HepG2 (cell line): ENCODE data around the gene ORMDL2. TPM values are rescaled to one million over a fixed set of nuclear protein-coding genes. Genes with fewer than 3 reads are reported as not detected.

Source experiments
- BORCS8-MEF2B ChIP-seq: sonication (generic); formaldehyde crosslinking; IDR thresholded peaks from 2 replicates; pipeline ENCODE4 v1.8.0; 2022; ENCODE audit warnings: mild to moderate bottlenecking, missing genetic modification reagents
- JUND ChIP-seq: sonication (generic); formaldehyde crosslinking; IDR thresholded peaks from 2 replicates; pipeline ENCODE4 v1.8.0; 2022; ENCODE audit warnings: mild to moderate bottlenecking, missing genetic modification reagents
- MBD4 ChIP-seq: IDR thresholded peaks from 2 replicates; pipeline ENCODE4 v1.6.1; 2012; ENCODE audit warnings: low read length, inconsistent platforms, borderline replicate concordance
- SNAPC2 ChIP-seq: sonication (generic); formaldehyde crosslinking; IDR thresholded peaks from 2 replicates; pipeline ENCODE4 v1.8.1; 2022; ENCODE audit warnings: mild to moderate bottlenecking, missing genetic modification reagents
- SP1 ChIP-seq, 2 experiments: fragments of 450-650 bp in 1 of 2; sonication (generic) in 1 of 2; formaldehyde crosslinking in 1 of 2; IDR thresholded peaks; 2 replicates each; pipeline versions ENCODE4 v1.4.0 to v1.6.1; 2016 to 2020; ENCODE audit warnings: missing genetic modification reagents in 1 of 2
- STAG1 ChIP-seq: sonication (generic); formaldehyde crosslinking; IDR thresholded peaks from 2 replicates; pipeline ENCODE4 v1.4.0; 2020; ENCODE audit warnings: missing genetic modification reagents
- TP53 ChIP-seq: sonication (generic); formaldehyde crosslinking; conservative IDR thresholded peaks from 2 replicates; pipeline ENCODE4 v1.4.0; 2020; ENCODE audit warnings: missing genetic modification reagents
- ZBTB42 ChIP-seq: sonication (generic); formaldehyde crosslinking; IDR thresholded peaks from 2 replicates; pipeline ENCODE4 v1.5.0; 2020; ENCODE audit warnings: mild to moderate bottlenecking, missing genetic modification reagents
- ZNF3 ChIP-seq: IDR thresholded peaks from 2 replicates; pipeline ENCODE4 v1.7.0; 2017; ENCODE audit warnings: inconsistent platforms
- ZNF333 ChIP-seq: sonication (generic); formaldehyde crosslinking; IDR thresholded peaks from 2 replicates; pipeline ENCODE4 v1.4.0; 2020; ENCODE audit warnings: mild to moderate bottlenecking, missing genetic modification reagents, borderline replicate concordance
- ZNF468 ChIP-seq: sonication (generic); formaldehyde crosslinking; IDR thresholded peaks from 2 replicates; pipeline ENCODE4 v1.8.0; 2022; ENCODE audit warnings: mild to moderate bottlenecking, moderate library complexity, missing genetic modification reagents
- ZNF550 ChIP-seq: sonication (generic); formaldehyde crosslinking; IDR thresholded peaks from 2 replicates; pipeline ENCODE4 v1.4.0; 2020; ENCODE audit warnings: mild to moderate bottlenecking, missing genetic modification reagents, borderline replicate concordance
- ZNF720 ChIP-seq: sonication (generic); formaldehyde crosslinking; IDR thresholded peaks from 2 replicates; pipeline ENCODE4 v1.4.0; 2020; ENCODE audit warnings: missing genetic modification reagents
- ZNF777 ChIP-seq: sonication (generic); formaldehyde crosslinking; IDR thresholded peaks from 2 replicates; pipeline ENCODE4 v1.4.0; 2020; ENCODE audit warnings: missing genetic modification reagents
- ZNF788 ChIP-seq: sonication (generic); formaldehyde crosslinking; IDR thresholded peaks from 2 replicates; pipeline ENCODE4 v1.5.0; 2020; ENCODE audit warnings: mild to moderate bottlenecking, missing genetic modification reagents, borderline replicate concordance
- polyA plus RNA-seq, 8 experiments: library from polyadenylated mRNA; depleted of rRNA in 3 of 8; stranded (reverse) in 7 of 8; unstranded in 1 of 8; fragments of >200 nt; fragmentation: Illumina TruSeq in 4 of 8; extraction: Trizol in 4 of 8; gene quantifications; 2 replicates each; pipeline versions ENCODE4 v1.2.1 to v1.2.3, GENCODE V29; 2011 to 2016; ENCODE audit warnings: low read depth in 4 of 8, missing spikeins in 1 of 8, mixed read lengths in 1 of 8; ENCODE audit not compliant: insufficient read depth in 1 of 8
- total RNA-seq, 5 experiments: library from RNA; depleted of rRNA; stranded (reverse); fragments of >200 nt; fragmentation: Illumina TruSeq; extraction: Trizol; gene quantifications; 2 replicates each; pipeline ENCODE4 v1.2.3, GENCODE V29; 2016; ENCODE audit warnings: low read depth in 1 of 5
- TF ChIP-seq, protein P1 (sequence below): sonication (generic); formaldehyde crosslinking; conservative IDR thresholded peaks from 2 replicates; pipeline ENCODE4 v1.4.0; 2020; ENCODE audit warnings: missing genetic modification reagents
- TF ChIP-seq, protein P2 (sequence below): sonication (generic); formaldehyde crosslinking; IDR thresholded peaks from 2 replicates; pipeline ENCODE4 v1.4.0; 2020; ENCODE audit warnings: missing genetic modification reagents
- TF ChIP-seq, protein P3 (sequence below): sonication (generic); formaldehyde crosslinking; IDR thresholded peaks from 2 replicates; pipeline ENCODE4 v1.4.0; 2020; ENCODE audit warnings: missing genetic modification reagents
- TF ChIP-seq, protein P4 (sequence below): sonication (generic); formaldehyde crosslinking; IDR thresholded peaks from 2 replicates; pipeline ENCODE4 v1.8.1; 2023; ENCODE audit warnings: mild to moderate bottlenecking, inconsistent platforms, moderate library complexity, missing genetic modification reagents, borderline replicate concordance

The ORMDL2 gene
- total and polyA plus RNA-seq, 2 of the 13 experiments (the other 11 are each of a cell fraction or from before 2014, with no cell fraction given), result 24.0 to 28.6 TPM

DNA sequence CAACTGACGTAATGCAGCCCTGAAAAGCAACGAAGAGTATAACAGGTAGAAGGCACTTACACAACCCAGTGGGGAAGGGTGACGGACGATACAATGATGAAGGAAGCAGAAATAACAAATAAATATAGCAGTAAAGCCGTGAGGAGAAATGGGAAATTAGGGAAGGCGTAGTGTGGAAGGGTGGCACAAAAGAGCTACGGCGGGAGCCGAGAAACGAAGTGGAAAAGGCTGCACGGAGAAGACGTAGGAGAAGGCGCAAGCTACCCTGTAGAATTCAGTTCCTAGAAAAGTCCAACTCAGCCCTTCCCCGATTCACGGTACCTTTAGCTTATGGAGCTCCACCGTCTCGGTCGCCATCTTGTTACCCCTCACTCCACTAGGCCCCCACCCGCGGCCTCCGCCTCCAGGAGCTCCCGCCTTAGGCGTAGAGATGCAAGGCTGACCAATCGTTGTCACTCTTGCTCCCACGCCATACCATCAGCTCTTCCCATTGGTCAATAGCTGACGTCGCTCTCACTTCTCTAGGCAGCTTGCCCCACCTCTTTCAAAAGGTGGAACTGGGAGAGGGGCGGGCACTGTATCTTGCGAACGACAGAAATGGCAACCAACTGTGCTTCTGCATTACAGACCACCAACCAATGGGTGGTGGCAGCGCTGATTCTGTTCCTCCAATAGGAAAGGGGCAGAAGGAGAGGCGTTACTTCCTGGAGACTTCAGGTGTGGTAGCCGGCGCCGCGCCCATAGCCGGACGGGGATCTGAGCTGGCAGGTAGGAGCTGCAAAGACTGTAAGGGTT lies at the start of gene ORMDL2, which contains the start of gene SARNP (continued):
- TF ChIP-seq, protein P1, sequence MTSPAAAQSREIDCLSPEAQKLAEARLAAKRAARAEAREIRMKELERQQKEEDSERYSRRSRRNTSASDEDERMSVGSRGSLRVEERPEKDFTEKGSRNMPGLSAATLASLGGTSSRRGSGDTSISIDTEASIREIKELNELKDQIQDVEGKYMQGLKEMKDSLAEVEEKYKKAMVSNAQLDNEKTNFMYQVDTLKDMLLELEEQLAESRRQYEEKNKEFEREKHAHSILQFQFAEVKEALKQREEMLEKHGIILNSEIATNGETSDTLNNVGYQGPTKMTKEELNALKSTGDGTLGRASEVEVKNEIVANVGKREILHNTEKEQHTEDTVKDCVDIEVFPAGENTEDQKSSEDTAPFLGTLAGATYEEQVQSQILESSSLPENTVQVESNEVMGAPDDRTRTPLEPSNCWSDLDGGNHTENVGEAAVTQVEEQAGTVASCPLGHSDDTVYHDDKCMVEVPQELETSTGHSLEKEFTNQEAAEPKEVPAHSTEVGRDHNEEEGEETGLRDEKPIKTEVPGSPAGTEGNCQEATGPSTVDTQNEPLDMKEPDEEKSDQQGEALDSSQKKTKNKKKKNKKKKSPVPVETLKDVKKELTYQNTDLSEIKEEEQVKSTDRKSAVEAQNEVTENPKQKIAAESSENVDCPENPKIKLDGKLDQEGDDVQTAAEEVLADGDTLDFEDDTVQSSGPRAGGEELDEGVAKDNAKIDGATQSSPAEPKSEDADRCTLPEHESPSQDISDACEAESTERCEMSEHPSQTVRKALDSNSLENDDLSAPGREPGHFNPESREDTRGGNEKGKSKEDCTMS (CRISPR knock-in tag), result no peak
- TF ChIP-seq ZNF788 (CRISPR knock-in tag) (peak; percentile 51; the same call in 1 of the 2 replicates), ZNF720 (CRISPR knock-in tag) (no peak), ZBTB42 (CRISPR knock-in tag) (no peak), STAG1 (CRISPR knock-in tag) (no peak), JUND (CRISPR knock-in tag) (0 out of 2 replicates have a peak, but pooled peaks have one; percentile 25), ZNF777 (CRISPR knock-in tag) (no peak), MBD4 (no peak), ZNF333 (no peak), ZNF468 (CRISPR knock-in tag) (no peak), ZNF550 (CRISPR knock-in tag) (no peak), SP1 (IDR thresholded peaks at IDR 0.05) (no peak), SP1 (CRISPR knock-in tag; IDR thresholded peaks at IDR 0.05) (peak; percentile 76), ZNF3 (CRISPR knock-in tag) (no peak), TP53 (CRISPR knock-in tag) (no peak), SNAPC2 (CRISPR knock-in tag) (no peak), BORCS8-MEF2B (CRISPR knock-in tag) (peak; percentile 53; the same call in 1 of the 2 replicates)
- TF ChIP-seq, protein P2, sequence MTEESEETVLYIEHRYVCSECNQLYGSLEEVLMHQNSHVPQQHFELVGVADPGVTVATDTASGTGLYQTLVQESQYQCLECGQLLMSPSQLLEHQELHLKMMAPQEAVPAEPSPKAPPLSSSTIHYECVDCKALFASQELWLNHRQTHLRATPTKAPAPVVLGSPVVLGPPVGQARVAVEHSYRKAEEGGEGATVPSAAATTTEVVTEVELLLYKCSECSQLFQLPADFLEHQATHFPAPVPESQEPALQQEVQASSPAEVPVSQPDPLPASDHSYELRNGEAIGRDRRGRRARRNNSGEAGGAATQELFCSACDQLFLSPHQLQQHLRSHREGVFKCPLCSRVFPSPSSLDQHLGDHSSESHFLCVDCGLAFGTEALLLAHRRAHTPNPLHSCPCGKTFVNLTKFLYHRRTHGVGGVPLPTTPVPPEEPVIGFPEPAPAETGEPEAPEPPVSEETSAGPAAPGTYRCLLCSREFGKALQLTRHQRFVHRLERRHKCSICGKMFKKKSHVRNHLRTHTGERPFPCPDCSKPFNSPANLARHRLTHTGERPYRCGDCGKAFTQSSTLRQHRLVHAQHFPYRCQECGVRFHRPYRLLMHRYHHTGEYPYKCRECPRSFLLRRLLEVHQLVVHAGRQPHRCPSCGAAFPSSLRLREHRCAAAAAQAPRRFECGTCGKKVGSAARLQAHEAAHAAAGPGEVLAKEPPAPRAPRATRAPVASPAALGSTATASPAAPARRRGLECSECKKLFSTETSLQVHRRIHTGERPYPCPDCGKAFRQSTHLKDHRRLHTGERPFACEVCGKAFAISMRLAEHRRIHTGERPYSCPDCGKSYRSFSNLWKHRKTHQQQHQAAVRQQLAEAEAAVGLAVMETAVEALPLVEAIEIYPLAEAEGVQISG (CRISPR knock-in tag), result peak; percentile 63; the same call in 1 of the 2 replicates
- TF ChIP-seq, protein P3, sequence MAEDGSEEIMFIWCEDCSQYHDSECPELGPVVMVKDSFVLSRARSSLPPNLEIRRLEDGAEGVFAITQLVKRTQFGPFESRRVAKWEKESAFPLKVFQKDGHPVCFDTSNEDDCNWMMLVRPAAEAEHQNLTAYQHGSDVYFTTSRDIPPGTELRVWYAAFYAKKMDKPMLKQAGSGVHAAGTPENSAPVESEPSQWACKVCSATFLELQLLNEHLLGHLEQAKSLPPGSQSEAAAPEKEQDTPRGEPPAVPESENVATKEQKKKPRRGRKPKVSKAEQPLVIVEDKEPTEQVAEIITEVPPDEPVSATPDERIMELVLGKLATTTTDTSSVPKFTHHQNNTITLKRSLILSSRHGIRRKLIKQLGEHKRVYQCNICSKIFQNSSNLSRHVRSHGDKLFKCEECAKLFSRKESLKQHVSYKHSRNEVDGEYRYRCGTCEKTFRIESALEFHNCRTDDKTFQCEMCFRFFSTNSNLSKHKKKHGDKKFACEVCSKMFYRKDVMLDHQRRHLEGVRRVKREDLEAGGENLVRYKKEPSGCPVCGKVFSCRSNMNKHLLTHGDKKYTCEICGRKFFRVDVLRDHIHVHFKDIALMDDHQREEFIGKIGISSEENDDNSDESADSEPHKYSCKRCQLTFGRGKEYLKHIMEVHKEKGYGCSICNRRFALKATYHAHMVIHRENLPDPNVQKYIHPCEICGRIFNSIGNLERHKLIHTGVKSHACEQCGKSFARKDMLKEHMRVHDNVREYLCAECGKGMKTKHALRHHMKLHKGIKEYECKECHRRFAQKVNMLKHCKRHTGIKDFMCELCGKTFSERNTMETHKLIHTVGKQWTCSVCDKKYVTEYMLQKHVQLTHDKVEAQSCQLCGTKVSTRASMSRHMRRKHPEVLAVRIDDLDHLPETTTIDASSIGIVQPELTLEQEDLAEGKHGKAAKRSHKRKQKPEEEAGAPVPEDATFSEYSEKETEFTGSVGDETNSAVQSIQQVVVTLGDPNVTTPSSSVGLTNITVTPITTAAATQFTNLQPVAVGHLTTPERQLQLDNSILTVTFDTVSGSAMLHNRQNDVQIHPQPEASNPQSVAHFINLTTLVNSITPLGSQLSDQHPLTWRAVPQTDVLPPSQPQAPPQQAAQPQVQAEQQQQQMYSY (CRISPR knock-in tag), result no peak
- TF ChIP-seq, protein P4, sequence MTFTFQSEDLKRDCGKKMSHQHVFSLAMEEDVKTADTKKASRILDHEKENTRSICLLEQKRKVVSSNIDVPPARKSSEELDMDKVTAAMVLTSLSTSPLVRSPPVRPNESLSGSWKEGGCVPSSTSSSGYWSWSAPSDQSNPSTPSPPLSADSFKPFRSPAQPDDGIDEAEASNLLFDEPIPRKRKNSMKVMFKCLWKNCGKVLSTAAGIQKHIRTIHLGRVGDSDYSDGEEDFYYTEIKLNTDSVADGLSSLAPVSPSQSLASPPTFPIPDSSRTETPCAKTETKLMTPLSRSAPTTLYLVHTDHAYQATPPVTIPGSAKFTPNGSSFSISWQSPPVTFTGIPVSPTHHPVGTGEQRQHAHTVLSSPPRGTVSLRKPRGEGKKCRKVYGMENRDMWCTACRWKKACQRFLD, result no peak
